Activated B cell treated with CpG ODN at 0.5 μM for 24 hours (primary cell): ENCODE measurements around the gene OR12D2. TPM values are rescaled to one million over a fixed set of nuclear protein-coding genes. Genes with fewer than 3 reads are reported as not detected.
"Not testable (repeated sequence)": the region's sequence is repeated elsewhere in the genome, so short reads cannot be mapped to it uniquely, and the experiment has no call there.

ENCODE experiments used
- ATAC-seq: fragments of 200-7000 bp; cut with Tn5 transposase; one replicate; pipeline ENCODE4 v1.10.0; 2021; ENCODE audit warnings: low read depth, mild to moderate bottlenecking, moderate library complexity
- CTCF ChIA-PET: fragments of 350-600 bp; sonication (Branson Sonifier 250); formaldehyde crosslinking; loops from one replicate; lab custom pipeline; 2021; ENCODE audit warnings: antibody characterized with exemption; lab: Charles Lee
- POLR2A ChIA-PET: fragments of 350-600 bp; sonication (Branson Sonifier 250); formaldehyde crosslinking; loops from one replicate; lab custom pipeline; 2021; ENCODE audit warnings: antibody characterized with exemption; lab: Charles Lee
- DNase-seq: peaks from one replicate; pipeline ENCODE4 v3.0.0; 2022
- H3K27ac Mint-ChIP-seq: one replicate; pipeline ENCODE4 v1.8.0; 2020; ENCODE audit warnings: mixed read lengths
- H3K27me3 Mint-ChIP-seq: one replicate; pipeline ENCODE4 v1.8.0; 2021; ENCODE audit warnings: mixed read lengths
- H3K36me3 Mint-ChIP-seq: one replicate; pipeline ENCODE4 v1.8.0; 2021; ENCODE audit warnings: low read depth, mixed read lengths
- H3K4me1 Mint-ChIP-seq: one replicate; pipeline ENCODE4 v1.8.0; 2021; ENCODE audit warnings: mixed read lengths
- H3K4me3 Mint-ChIP-seq: one replicate; pipeline ENCODE4 v1.8.0; 2020; ENCODE audit warnings: mild to moderate bottlenecking, mixed read lengths
- H3K9me3 Mint-ChIP-seq: one replicate; pipeline ENCODE4 v1.8.0; 2020; ENCODE audit warnings: mixed read lengths
- intact Hi-C: fragments of 100-400 bp; cut with micrococcal nuclease; formaldehyde crosslinking; loops from one replicate; pipeline ENCODE4 v1.15.1; 2024
- total RNA-seq: library from RNA; stranded (reverse); gene quantifications from 2 replicates; pipeline ENCODE4 v1.2.3, GENCODE V29; 2022
- TF ChIP-seq, protein P1 (sequence below): fragments of 200-600 bp; IDR thresholded peaks from one replicate; pipeline ENCODE4 v1.8.0; 2022; ENCODE audit warnings: antibody characterized with exemption, mild to moderate bottlenecking

The OR12D2 gene
- total RNA-seq, 1 donor from 2014 or later: not detected

DNA sequence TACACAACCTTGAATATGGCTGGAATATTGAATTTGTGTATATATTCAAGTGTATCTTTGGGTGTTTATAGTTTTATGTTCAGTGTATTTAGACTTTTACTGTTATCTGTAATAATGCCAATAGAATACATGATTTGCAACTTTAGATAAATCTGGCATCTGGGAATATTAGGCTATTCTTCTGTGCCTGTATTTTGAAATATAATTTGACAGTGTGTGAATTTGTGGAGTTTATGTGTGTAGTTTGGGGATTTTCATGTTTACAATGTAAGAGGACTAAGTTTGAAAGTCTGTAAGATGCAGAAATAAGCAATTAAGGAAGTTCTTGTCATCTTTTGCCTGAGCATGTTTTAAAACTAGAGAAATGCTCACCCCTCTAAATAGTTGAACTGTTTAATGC is 43.6 kb downstream of the OR12D2 start, which contains the start of gene OR10C1:
TSS of gene OR10C1 (plus strand) at position 301 of the 400 bp plus-strand sequence. CDS start 710 bp downstream, outside the sequence.
- TF ChIP-seq, protein P1, sequence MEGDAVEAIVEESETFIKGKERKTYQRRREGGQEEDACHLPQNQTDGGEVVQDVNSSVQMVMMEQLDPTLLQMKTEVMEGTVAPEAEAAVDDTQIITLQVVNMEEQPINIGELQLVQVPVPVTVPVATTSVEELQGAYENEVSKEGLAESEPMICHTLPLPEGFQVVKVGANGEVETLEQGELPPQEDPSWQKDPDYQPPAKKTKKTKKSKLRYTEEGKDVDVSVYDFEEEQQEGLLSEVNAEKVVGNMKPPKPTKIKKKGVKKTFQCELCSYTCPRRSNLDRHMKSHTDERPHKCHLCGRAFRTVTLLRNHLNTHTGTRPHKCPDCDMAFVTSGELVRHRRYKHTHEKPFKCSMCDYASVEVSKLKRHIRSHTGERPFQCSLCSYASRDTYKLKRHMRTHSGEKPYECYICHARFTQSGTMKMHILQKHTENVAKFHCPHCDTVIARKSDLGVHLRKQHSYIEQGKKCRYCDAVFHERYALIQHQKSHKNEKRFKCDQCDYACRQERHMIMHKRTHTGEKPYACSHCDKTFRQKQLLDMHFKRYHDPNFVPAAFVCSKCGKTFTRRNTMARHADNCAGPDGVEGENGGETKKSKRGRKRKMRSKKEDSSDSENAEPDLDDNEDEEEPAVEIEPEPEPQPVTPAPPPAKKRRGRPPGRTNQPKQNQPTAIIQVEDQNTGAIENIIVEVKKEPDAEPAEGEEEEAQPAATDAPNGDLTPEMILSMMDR: no peak
- DNase-seq (no peak), ATAC-seq (no peak)
- Mint-ChIP-seq H3K27me3 (peaks cover 17% of the 10 kb centered on the region), H3K36me3 (no peaks in the 10 kb centered on the region), H3K4me3 (no peak within 1 kb of the TSS), H3K4me1 (no peaks in the 10 kb centered on the region), H3K9me3 (peaks cover 8% of the 10 kb centered on the region), H3K27ac (no peak within 1 kb of the TSS)
- ChIA-PET POLR2A (no interaction called here), CTCF (no interaction called here)
- intact Hi-C loops: no loop called here

DNA sequence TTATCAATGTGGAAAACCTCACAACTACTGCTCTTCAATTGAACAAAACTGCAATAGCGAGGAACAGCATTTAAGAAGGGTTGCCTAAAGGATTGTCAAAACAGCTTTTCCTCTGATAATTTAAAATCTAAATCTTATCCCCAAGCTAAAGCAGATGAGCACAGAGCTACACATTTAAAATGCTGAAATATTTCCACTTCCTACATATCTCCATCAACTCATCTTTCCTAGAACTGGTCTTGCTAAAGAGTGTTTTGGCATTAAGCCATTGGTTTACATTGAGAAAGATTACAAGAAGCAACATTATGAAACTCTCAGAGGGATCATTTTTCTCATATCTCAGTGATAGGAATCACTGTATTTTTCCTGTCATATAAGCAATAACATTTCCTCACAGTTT is 47.3 kb downstream of the OR12D2 start:
- H3K36me3 Mint-ChIP-seq: no peaks in the 10 kb centered on the region
- POLR2A ChIA-PET: no interaction called here
- intact Hi-C loops: no loop called here
- H3K27me3 Mint-ChIP-seq: peaks cover 21% of the 10 kb centered on the region
- no peaks in the 10 kb centered on the region for H3K4me1 Mint-ChIP-seq
- CTCF ChIA-PET: no interaction called here
- no peak overlapping the region for H3K27ac Mint-ChIP-seq
- DNase-seq: no peak
- TF ChIP-seq, protein P1: no peak
- no peak overlapping the region for H3K4me3 Mint-ChIP-seq
- no peak for ATAC-seq
- H3K9me3 Mint-ChIP-seq: peaks cover 10% of the 10 kb centered on the region

DNA sequence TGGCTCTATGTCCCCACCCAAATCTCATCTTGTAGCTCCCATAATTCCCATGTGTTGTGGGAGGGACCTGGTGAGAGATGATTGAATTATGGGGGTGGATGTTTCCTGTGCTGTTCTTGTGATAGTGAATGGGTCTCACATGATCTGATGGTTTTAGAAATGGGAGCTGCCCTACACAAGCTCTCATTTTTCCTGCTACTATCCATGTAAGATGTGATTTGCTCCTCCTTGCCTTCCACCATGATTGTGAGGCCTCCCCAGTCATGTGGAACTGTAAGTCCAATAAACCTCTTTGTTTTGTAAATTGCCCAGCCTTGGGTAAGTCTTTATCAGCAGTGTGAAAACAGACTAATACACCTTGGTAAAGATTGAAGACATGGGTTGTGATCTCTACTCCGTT is 48.6 kb downstream of the OR12D2 start:
- POLR2A ChIA-PET: interaction anchor here (1.1 kb wide), 1 partner anchor 9 kb away, joined by 4 read pairs; no protein-coding TSS in a partner anchor
- H3K4me3 Mint-ChIP-seq, H3K27ac Mint-ChIP-seq, ATAC-seq, H3K36me3 Mint-ChIP-seq, CTCF ChIA-PET, H3K4me1 Mint-ChIP-seq, intact Hi-C loops, DNase-seq: not testable (repeated sequence)
- peaks cover 29% of the 10 kb centered on the region for H3K27me3 Mint-ChIP-seq
- peaks cover 10% of the 10 kb centered on the region for H3K9me3 Mint-ChIP-seq

Other genes starting within 250 kb of the OR12D2 start
- not detected in 2 replicates for gene OR2J2, start 224.7 kb upstream of the OR12D2 start, total RNA-seq
- gene OR14J1, start 93.9 kb upstream of the OR12D2 start, total RNA-seq: not detected in 2 replicates
- gene OR5V1, start 26.8 kb upstream of the OR12D2 start, total RNA-seq: not detected in 2 replicates
- not detected in 2 replicates for gene OR12D3, start 20.3 kb upstream of the OR12D2 start, total RNA-seq
- not detected in 2 replicates for gene OR12D1, start 19.3 kb downstream of the OR12D2 start, total RNA-seq
- not detected in 2 replicates for gene OR10C1, start 43.7 kb downstream of the OR12D2 start, total RNA-seq
- not detected in 2 replicates for gene OR11A1, start 61.4 kb downstream of the OR12D2 start, total RNA-seq
- not detected in 2 replicates for gene OR2H1, start 61.5 kb downstream of the OR12D2 start, total RNA-seq
- gene MAS1L, start 92.3 kb downstream of the OR12D2 start, total RNA-seq: not detected in 2 replicates
- not detected in 2 replicates for gene UBD, start 164.1 kb downstream of the OR12D2 start, total RNA-seq
- gene OR2H2, start 189.5 kb downstream of the OR12D2 start, total RNA-seq: not detected in 2 replicates
- 88.9 and 117 TPM in 2 replicates for gene GABBR1, start 237.6 kb downstream of the OR12D2 start, total RNA-seq